ENCODE results near the gene KIF3B. TPM values are rescaled to one million over a fixed set of nuclear protein-coding genes. Genes with fewer than 3 reads are reported as not detected.
"Not testable (repeated sequence)": the region's sequence is repeated elsewhere in the genome, so short reads cannot be mapped to it uniquely, and the experiment has no call there.

The KIF3B gene
- total RNA-seq, 1 donor: 33.1 TPM

GRCh38 chr20:32237419-32237818, 40.0 kb upstream of the KIF3B start:
- DNase-seq (ENCODE audit: low read depth): no peak
- TF ChIP-seq, protein P1, sequence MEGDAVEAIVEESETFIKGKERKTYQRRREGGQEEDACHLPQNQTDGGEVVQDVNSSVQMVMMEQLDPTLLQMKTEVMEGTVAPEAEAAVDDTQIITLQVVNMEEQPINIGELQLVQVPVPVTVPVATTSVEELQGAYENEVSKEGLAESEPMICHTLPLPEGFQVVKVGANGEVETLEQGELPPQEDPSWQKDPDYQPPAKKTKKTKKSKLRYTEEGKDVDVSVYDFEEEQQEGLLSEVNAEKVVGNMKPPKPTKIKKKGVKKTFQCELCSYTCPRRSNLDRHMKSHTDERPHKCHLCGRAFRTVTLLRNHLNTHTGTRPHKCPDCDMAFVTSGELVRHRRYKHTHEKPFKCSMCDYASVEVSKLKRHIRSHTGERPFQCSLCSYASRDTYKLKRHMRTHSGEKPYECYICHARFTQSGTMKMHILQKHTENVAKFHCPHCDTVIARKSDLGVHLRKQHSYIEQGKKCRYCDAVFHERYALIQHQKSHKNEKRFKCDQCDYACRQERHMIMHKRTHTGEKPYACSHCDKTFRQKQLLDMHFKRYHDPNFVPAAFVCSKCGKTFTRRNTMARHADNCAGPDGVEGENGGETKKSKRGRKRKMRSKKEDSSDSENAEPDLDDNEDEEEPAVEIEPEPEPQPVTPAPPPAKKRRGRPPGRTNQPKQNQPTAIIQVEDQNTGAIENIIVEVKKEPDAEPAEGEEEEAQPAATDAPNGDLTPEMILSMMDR (IDR thresholded peaks at IDR 0.05; ENCODE audit: insufficient read depth, low read length): no peak

GRCh38 chr20:32238483-32239425, 38.7 kb upstream of the KIF3B start:
- H3K4me3 ChIP-seq (ENCODE audit: low read depth, low read length): no peak overlapping the region
- no peak for DNase-seq (ENCODE audit: low read depth)
- TF ChIP-seq, protein P1 (IDR thresholded peaks at IDR 0.05; ENCODE audit: insufficient read depth, low read length): no peak

More at GRCh38 chr20:32237419-32237818, 40.0 kb upstream of the KIF3B start:
- no peak overlapping the region for H3K4me3 ChIP-seq (ENCODE audit: low read depth, low read length)

- TF ChIP-seq, protein P1 (IDR thresholded peaks at IDR 0.05; ENCODE audit: insufficient read depth, low read length): no peak
- no peak overlapping the region for H3K4me3 ChIP-seq (ENCODE audit: low read depth, low read length)
- DNase-seq (ENCODE audit: low read depth): no peak
These were observed 37.2 kb upstream of the KIF3B start for GRCh38 chr20:32240205-32240604.

- TF ChIP-seq, protein P1 (IDR thresholded peaks at IDR 0.05; ENCODE audit: insufficient read depth, low read length): no peak
- H3K4me3 ChIP-seq (ENCODE audit: low read depth, low read length): no peak overlapping the region
- no peak for DNase-seq (ENCODE audit: low read depth)
These were observed 35.6 kb upstream of the KIF3B start for GRCh38 chr20:32241807-32242206.

DNA sequence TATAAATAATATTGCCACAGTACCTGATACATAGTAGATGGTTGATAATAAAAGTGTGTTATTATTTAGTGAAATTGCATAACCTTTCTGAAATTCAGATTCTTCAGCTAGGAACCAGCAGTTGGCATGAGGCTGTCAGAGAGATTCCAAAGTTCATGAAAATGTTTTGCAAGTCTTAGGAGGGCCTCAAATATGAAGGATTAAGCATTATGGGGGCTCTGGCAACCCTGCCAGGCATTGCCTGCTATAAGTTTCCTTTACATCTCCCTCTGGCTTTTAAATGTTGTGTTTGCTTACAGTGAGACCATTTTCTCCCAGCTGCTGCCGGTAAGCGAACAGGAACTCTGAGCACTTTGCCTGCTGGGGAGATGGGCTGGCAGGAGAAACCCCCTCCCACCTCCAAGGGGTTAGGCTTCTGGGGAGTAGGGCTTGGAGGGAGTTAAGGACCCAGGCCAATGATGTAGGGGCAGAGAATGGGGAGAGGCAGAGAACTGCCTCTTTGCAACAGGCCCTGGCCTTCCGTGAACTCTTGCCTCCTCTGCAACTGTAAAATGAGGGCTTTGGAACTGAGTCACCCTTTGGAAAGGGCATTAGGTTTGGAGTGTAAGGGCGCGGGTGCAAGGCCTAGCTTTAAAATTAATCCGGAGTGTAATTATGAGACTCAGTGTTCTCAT, 33.2 kb upstream of the KIF3B start:
- DNase-seq (ENCODE audit: low read depth): no peak
- TF ChIP-seq, protein P1 (IDR thresholded peaks at IDR 0.05; ENCODE audit: insufficient read depth, low read length): no peak
- H3K4me3 ChIP-seq (ENCODE audit: low read depth, low read length): no peak overlapping the region

- no peak overlapping the region for H3K4me3 ChIP-seq (ENCODE audit: low read depth, low read length)
- no peak for DNase-seq (ENCODE audit: low read depth)
- TF ChIP-seq, protein P1 (IDR thresholded peaks at IDR 0.05; ENCODE audit: insufficient read depth, low read length): no peak
These were observed 32.5 kb upstream of the KIF3B start for GRCh38 chr20:32244959-32245358.

DNA sequence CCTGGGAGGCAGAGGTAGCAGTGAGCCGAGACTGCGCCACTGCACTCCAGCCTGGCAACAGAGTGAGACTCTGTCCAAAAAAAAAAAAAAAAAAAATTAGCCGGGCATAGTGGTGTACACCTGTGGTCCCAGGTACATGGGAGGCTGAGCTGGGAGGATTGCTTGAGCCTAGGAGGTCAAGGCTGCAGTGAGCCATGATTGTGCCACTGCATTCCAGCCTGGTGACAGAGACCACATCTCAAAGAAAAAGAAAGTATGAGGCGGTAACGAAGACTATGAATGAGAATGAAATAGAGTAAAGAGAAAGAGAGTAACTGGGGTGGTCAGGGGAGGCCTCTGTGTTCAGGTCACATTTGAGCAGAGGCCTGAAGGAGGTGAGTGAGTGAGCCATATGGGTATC, 31.2 kb upstream of the KIF3B start:
- DNase-seq (ENCODE audit: low read depth); H3K4me3 ChIP-seq (ENCODE audit: low read depth, low read length): not testable (repeated sequence)

All from fibroblast of the aortic adventitia (primary cell).